HG03442 (cell line): ENCODE measurements around the gene SPINK2.

ENCODE experiments used
- ATAC-seq: cut with Tn5 transposase; IDR thresholded peaks from one replicate; pipeline ENCODE4 v1.9.1; 2021; ENCODE audit warnings: mild to moderate bottlenecking, moderate library complexity; ENCODE audit not compliant: unreplicated experiment

The SPINK2 gene, protein sequence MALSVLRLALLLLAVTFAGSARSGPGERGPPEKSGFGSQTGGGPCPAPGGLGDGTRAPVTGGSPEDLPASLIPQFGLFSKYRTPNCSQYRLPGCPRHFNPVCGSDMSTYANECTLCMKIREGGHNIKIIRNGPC

DNA sequence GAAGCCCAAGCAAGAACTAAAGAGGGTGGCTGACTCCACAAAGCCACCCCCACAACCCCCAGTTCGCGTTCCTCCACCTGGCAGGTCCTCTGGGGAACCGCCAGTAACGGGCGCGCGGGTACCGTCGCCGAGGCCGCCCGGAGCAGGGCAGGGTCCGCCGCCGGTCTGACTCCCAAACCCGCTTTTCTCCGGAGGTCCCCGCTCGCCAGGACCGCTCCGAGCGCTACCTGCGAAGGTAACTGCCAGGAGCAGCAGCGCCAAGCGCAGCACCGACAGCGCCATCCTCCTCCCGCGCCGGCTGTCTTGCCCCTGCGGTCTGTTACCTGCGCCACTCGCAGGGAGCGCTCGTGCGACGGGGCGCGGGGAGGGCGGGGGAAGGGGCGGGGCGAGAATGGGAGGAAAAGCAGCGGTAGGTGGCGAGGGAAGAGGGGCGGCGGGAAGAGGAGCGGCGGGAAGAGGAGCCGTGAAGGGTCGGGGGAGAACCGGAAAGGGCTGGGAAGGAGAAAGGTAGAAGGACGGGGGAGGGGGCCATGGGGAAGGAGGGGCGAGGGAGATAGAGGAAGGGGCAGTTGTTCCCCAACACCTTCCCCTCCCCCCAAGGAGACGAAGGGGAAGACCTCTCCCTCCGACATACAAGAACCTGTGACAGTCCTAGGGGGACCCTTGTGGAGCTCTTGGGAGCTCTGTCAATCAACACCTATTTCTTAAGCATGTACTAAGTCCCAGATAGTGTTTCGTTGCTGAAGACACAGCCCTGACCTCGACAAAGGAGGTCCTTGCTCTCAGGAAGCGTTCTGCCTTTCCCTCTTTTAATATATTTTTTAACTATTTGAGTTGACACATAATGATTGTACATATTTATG is at the start of gene SPINK2:
TSS of gene SPINK2 (minus strand) at position 321 of the 863 bp plus-strand sequence. CDS start at position 282, 39 bp downstream.
- ATAC-seq: peak; percentile 46

GRCh38 chr4:56870946-56871345 is 49.4 kb upstream of the SPINK2 start:
- no peak for ATAC-seq

DNA sequence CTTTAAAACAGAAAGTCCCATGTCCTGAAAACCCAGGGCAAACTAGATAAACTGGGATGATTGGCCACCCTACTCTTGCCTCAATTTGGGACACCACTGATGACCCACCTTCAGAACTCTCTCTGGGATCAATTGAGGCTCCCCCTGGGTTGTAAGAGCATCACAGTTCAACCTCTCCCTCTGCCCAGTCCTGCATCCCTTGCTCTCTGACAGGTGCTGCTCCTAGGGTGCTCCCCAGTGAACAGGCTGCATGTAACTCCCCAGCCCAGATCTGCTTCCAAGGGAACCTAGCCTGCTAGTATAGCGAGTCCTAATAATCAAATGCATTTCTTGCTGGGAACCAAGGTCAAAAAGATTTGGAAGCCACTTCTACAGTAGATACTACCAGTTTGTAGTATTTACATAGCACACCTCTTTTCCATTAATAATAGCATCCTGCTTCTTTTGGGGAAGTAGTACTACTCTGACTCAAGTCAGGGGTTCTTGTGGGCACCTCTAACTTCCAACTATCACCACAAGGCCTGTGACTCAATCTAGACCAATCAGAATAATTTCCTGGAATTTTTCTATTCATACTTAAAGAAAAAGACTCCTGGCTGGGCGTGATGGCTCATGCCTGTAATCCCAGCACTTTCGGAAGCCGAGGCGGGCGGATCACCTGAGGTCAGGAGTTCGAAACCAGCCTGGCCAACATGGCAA is 42.1 kb upstream of the SPINK2 start:
- ATAC-seq: peak; percentile 52

DNA sequence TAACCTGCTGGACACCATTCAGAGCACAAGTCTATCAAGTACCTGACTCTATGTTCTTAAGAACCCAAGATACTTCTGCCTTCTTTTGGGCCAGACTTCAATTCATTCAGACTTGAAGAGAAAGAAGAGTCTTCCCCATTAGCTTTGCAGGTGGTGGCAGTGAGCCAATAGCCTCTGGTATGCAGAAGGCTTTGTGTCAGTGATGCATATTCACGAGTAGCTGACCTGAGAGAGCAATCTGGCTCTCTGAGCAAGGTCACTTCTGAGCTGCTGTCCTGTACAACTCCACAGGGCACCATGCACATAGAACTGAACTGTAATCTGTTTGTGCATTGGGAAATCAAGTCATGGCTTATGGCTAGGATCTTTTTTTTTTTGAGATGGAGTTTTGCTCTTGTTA is 39.9 kb upstream of the SPINK2 start:
- no peak for ATAC-seq

DNA sequence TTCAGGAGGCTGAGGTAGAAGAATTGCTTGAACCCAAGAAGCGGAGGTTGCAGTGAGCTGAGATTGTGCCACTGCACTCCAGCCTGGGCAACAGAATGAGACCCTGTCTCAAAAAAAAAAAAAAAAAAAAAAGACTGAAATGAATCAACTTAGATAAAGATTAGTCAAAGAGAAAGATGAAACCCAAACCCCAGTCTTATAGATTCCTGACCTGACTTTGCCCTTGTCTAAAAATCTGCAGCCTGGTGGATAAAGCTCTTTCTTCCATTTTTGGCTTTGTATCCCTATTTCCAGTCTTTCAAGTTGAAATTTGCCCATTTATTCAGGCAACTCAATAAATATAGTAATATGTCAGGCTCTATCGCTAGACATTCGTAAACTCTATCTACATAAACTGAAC is 39.3 kb upstream of the SPINK2 start:
- ATAC-seq: peak; percentile 41

GRCh38 chr4:56859841-56860240 is 38.3 kb upstream of the SPINK2 start:
- peak; percentile 47 for ATAC-seq

- no peak for ATAC-seq
Measured at GRCh38 chr4:56857601-56858309, 36.3 kb upstream of the SPINK2 start.

DNA sequence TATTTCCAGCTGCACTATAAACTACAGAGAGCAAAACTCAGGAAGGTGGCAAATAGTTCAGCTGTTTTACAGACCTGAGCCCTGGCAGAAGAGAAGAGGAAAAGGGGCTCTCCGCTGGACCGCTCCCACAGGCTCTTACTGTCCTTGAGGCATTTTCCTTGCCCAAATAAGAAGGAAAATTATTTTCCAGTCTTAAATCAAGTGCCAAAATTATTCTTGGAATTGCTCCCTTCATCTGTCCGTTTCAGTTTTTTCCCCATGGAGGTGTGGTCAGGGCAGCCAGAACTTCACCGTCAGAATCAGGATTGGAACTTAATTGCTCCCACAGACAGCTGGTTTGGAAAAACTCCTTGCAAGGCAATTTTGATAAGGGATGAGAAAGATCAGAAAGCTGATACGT is 35.2 kb upstream of the SPINK2 start:
- no peak for ATAC-seq

DNA sequence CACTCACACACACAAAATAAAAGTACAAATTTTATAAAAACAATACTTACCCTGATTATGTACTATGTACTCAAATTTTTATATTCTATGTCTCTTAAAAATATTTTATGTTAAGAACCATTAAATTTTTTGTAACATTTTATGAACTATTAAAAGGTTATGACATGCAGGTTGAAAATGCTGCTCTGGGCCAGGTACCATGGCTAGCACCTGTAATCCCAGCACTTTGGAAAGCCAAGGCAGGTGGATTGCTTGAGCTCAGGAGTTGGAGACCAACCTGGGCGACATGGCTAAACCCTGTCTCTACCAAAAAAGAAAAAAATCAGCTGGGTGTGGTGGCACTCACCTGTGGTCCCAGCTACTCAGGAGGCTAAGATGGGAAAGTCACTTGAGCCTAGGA is 29.4 kb upstream of the SPINK2 start:
- no peak for ATAC-seq

DNA sequence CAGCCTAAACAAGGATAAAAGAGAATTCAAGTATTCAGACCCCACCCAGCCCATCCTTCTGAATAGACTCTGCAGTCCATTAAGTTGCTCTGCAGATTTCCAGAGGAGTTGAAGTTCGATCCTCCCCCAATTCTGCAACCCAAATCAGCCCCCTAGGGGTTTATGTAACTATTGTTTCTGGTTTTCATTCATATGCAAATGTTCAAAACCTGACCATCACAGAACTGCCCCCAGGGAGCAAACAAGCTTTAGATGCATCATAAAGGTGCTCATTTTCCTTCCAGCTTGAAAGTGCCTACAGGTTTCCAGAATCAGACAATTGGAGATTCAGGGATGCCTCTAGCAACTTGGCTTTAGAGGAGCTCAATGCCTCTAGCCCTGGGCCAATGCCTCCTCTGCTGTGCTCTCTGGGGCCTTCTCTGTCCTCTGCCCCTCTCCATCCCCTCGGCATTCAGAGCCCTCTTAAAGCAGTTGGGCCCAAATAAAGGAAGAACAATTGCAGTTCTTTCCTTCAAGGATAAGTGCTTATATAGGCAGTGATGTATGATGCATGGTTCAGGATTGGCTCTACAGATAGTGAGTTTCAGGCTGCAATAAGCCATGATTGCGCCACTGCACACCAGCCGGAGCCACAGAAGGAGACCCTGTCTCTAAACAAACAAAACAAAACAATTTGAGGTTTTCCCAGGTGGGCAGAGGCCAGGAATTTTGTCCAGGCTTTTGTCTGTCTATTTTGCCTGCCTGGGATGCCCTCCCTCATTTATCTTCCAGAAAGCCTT is 23.5 kb upstream of the SPINK2 start:
- ATAC-seq: peak; percentile 70

DNA sequence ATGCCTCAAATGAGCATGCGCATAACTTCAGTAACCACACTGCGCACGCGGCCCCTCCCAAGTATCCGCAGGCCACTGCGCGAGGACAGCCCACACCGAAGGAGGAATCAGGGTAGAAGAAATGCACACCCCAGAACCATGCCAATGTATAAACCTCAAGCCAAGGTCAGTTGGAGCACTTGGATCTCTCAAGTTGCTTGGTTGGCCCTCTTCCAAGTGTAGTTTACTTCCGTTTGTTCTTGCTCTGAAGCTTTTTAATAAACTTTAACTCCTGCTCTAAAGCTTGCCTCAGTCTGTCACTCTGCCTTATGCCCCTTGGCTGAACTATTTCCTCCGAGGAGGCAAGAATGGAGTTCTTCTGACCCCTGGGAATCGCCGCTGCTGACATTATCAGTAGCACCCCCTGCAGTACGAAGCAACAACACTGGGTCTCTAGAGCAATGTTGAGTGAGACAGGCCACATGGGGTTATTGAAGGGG is 22.0 kb upstream of the SPINK2 start:
- no peak for ATAC-seq

- no peak for ATAC-seq
Measured at GRCh38 chr4:56840559-56840958, 19.1 kb upstream of the SPINK2 start.

- ATAC-seq: peak; percentile 77
Measured at GRCh38 chr4:56828784-56829535, 7.5 kb upstream of the SPINK2 start.

GRCh38 chr4:56823933-56824600 is 2.6 kb upstream of the SPINK2 start:
- ATAC-seq: no peak

GRCh38 chr4:56818797-56819196 is 2.7 kb downstream of the SPINK2 start:
- no peak for ATAC-seq

DNA sequence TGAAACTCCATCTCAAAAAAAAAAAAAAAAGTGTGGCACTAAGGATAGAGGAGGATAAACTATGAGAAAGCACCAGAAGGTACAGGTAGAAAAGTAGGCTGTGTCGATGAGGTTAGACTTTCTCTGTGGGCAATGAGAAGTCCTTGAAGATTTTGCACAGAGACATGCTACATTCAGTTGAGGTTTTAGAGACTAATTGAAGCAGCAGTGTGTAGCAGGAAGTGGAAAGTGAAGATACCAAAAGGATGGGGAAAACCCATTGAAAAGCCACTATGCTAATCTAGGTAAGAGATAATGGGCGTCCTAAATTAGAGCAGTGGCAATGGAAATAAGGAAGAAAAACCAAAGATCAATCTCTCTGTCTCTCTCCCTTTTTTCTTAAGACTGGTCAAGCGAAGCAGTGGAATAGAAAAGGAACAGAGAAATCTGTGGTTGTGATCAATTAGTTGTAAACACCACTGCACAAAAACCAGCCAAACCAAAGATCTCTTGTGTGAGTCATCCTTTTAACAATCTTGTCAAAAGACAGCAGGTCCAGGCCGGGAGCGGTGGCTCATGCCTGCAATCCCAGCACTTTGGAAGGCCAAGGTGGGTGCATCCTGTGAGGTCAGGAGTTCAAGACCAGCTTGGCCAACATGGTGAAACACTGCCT is 3.5 kb downstream of the SPINK2 start:
- peak; percentile 82 for ATAC-seq

- no peak for ATAC-seq
Measured at GRCh38 chr4:56806666-56807065, 14.8 kb downstream of the SPINK2 start.

GRCh38 chr4:56804551-56804950 is 16.9 kb downstream of the SPINK2 start:
- ATAC-seq: no peak

GRCh38 chr4:56803471-56803870 is 18.0 kb downstream of the SPINK2 start:
- peak; percentile 63 for ATAC-seq
